SH-SY5Y (cell line): ENCODE data around the gene RAB24.

ENCODE experiments used
- GATA2 ChIP-seq: IDR thresholded peaks from 2 replicates; pipeline ENCODE4 v1.6.1; 2011; ENCODE audit warnings: mild to moderate bottlenecking, low read depth, low read length
- GATA3 ChIP-seq: IDR thresholded peaks from 2 replicates; pipeline ENCODE4 v1.6.1; 2011; ENCODE audit warnings: low read depth, mild to moderate bottlenecking, low read length, moderate library complexity

DNA sequence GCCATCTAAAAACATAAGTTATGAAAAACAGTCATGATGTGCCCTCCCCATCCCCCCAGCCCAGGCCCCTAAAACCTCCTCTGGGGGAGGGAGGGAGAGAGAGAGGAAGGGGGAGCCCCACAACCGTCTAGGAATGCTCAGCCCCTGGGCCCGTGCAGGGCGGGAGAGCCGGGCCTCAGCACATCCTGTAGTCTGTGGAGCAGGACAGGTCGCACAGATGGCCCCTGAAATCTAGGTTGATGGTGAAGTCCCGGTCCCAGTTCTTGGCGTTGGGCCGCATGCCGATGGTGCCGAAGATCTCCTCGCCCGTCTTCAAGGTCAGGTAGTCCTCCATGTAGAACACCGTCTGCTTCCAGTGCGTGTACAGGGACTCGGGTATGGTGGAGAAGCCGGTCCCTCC, 38.1 kb downstream of the RAB24 start:
- no peak for TF ChIP-seq GATA2
- TF ChIP-seq GATA3, result no peak
